ENCODE results near the gene HACD3.

HACD3 gene

DNA sequence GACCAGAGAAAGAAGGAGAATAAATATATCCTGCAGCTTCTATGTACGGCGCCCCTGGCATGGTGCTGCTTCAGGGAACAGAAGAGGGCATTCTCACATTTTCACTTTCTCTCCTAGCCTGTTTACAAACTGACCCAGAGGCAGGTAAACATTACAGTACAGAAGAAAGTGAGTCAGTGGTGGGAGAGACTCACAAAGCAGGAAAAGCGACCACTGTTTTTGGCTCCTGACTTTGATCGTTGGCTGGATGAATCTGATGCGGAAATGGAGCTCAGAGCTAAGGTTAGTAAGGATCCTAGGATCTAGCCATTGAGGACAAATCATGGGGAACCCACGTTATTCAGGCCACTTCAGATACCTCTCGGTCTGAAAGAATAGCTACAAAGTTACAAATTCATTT, 26.4 kb downstream of the HACD3 start:
- Histone ChIP-seq H3K4me3 (ENCODE audit: control insufficient read depth in 1 of 7, extremely low read depth in 1 of 7, insufficient read depth in 4 of 7, low read depth in 2 of 7, low read length in 6 of 7) (no peak overlapping the region), H3K27ac (ENCODE audit: insufficient read depth in 1 of 2, low read depth in 1 of 2, low read length in 2 of 2, poor library complexity in 1 of 2, severe bottlenecking in 2 of 2) (no peak overlapping the region), H3K27me3 (replicated peaks in 2 of 5; ENCODE audit: control insufficient read depth in 4 of 5, insufficient read depth in 5 of 5, low read length in 4 of 5) (no peaks in the 10 kb centered on the region), H3K4me1 (ENCODE audit: control extremely low read depth in 1 of 4, control insufficient read depth in 4 of 4, insufficient read depth in 4 of 4, low read length in 3 of 4) (no peaks in the 10 kb centered on the region), H3K36me3 (ENCODE audit: control insufficient read depth in 4 of 4, insufficient read depth in 4 of 4, low read length in 3 of 4) (peaks cover 12 to 68% (median 34%) of the 10 kb centered on the region in 4 experiments), H3K9me3 (ENCODE audit: control extremely low read depth in 1 of 5, control insufficient read depth in 4 of 5, insufficient read depth in 2 of 5, low read depth in 1 of 5, low read length in 4 of 5) (no peaks in the 10 kb centered on the region)
- DNase-seq = no peak
- WGBS (ENCODE audit: insufficient coverage) = 92% methylated on average over 5 of the region's 7 CpGs
- POLR2A ChIA-PET = no interaction called here
- CTCF ChIA-PET = interaction anchor here (0.6 kb wide), 1 partner anchor 136 kb away, joined by 3 read pairs; no protein-coding TSS in a partner anchor

DNA sequence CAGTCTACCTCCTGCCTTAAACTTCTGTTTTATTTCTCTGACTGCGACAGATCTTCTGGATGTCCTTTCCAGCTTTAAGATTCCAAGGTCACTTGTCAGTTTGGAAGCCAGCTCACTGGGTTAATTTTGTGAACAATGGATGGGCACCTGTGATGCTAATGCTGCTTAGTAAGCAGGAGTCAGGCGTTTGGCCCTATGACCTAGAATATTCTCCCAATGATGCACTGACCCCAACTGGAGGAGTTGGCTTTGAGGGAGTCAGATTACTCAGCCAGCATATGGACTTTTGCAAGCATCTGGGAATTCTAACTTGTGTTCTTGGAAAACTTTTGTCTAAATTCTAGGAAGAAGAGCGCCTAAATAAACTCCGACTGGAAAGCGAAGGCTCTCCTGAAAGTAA, 28.1 kb downstream of the HACD3 start:
- Histone ChIP-seq H3K4me3 (ENCODE audit: control insufficient read depth in 1 of 7, extremely low read depth in 1 of 7, insufficient read depth in 4 of 7, low read depth in 2 of 7, low read length in 6 of 7) (no peak overlapping the region), H3K36me3 (ENCODE audit: control insufficient read depth in 4 of 4, insufficient read depth in 4 of 4, low read length in 3 of 4) (peaks cover 14 to 81% (median 44%) of the 10 kb centered on the region in 4 experiments), H3K9me3 (ENCODE audit: control extremely low read depth in 1 of 5, control insufficient read depth in 4 of 5, insufficient read depth in 2 of 5, low read depth in 1 of 5, low read length in 4 of 5) (no peaks in the 10 kb centered on the region), H3K27ac (ENCODE audit: insufficient read depth in 1 of 2, low read depth in 1 of 2, low read length in 2 of 2, poor library complexity in 1 of 2, severe bottlenecking in 2 of 2) (no peak overlapping the region), H3K4me1 (ENCODE audit: control extremely low read depth in 1 of 4, control insufficient read depth in 4 of 4, insufficient read depth in 4 of 4, low read length in 3 of 4) (no peaks in the 10 kb centered on the region), H3K27me3 (replicated peaks in 2 of 5; ENCODE audit: control insufficient read depth in 4 of 5, insufficient read depth in 5 of 5, low read length in 4 of 5) (no peaks in the 10 kb centered on the region)
- DNase-seq = no peak
- ChIA-PET CTCF (interaction anchor here (1.1 to 1.3 kb wide), 2 partner anchors 10 to 18 kb away, joined by 3 read pairs; no protein-coding TSS in a partner anchor), POLR2A (interaction anchor here (0.6 kb wide), 1 partner anchor 57 kb away, joined by 3 read pairs; no protein-coding TSS in a partner anchor)
- WGBS (ENCODE audit: insufficient coverage) = 100% methylated on average over 4 of the region's 5 CpGs

DNA sequence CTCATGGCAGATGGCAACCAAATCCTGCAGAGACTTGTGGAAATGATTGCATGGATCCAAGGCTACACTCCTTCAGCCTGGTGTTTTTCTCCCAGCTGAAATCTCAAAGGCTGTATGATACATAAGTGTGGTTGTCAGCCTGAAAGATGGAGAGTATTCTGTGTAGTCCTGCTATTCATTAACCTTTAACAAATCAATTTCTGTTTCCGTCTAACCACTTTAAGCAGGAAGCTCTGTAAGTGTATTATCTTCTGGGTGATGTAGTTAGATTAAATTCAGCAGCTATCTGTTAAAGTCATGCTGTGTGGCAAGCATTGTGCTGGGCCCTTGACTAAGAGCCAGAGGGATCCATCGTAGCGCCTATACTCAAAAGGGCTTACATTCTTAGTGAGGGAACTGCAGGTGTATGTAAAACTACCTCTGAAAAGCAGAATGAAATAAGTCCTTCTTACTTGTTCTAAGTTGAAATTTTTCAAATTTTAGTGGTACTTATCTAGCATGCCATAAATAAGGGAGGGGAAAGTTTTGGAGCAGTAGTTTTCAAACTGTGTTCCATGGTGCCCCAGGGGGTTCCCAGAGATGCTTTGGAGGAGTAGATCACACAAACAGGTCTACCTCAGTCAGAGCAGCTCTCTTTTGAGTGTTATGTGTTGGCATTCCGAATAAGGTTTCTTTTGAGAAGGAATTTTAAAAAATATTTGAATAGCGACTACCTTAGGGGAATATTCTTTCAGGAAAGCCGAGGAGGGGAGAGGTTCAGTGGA, 28.9 kb downstream of the HACD3 start:
- no peaks in the 10 kb centered on the region for H3K4me1 ChIP-seq (ENCODE audit: control extremely low read depth in 1 of 4, control insufficient read depth in 4 of 4, insufficient read depth in 4 of 4, low read length in 3 of 4)
- no peak overlapping the region for H3K27ac ChIP-seq (ENCODE audit: insufficient read depth in 1 of 2, low read depth in 1 of 2, low read length in 2 of 2, poor library complexity in 1 of 2, severe bottlenecking in 2 of 2)
- peaks cover 16 to 80% (median 47%) of the 10 kb centered on the region in 4 experiments for H3K36me3 ChIP-seq (ENCODE audit: control insufficient read depth in 4 of 4, insufficient read depth in 4 of 4, low read length in 3 of 4)
- DNase-seq = no peak
- no peaks in the 10 kb centered on the region for H3K9me3 ChIP-seq (ENCODE audit: control extremely low read depth in 1 of 5, control insufficient read depth in 4 of 5, insufficient read depth in 2 of 5, low read depth in 1 of 5, low read length in 4 of 5)
- H3K4me3 ChIP-seq (ENCODE audit: control insufficient read depth in 1 of 7, extremely low read depth in 1 of 7, insufficient read depth in 4 of 7, low read depth in 2 of 7, low read length in 6 of 7) = no peak overlapping the region
- WGBS (ENCODE audit: insufficient coverage) = 100% methylated on average over 2 of the region's 6 CpGs
- ChIA-PET POLR2A (interaction anchor here (0.6 kb wide), 1 partner anchor 846 kb away, joined by 3 read pairs; no protein-coding TSS in a partner anchor), CTCF (interaction anchor here (1.3 kb wide), 1 partner anchor 17 kb away, joined by 3 read pairs; no protein-coding TSS in a partner anchor)
- H3K27me3 ChIP-seq (replicated peaks in 2 of 5; ENCODE audit: control insufficient read depth in 4 of 5, insufficient read depth in 5 of 5, low read length in 4 of 5) = no peaks in the 10 kb centered on the region

DNA sequence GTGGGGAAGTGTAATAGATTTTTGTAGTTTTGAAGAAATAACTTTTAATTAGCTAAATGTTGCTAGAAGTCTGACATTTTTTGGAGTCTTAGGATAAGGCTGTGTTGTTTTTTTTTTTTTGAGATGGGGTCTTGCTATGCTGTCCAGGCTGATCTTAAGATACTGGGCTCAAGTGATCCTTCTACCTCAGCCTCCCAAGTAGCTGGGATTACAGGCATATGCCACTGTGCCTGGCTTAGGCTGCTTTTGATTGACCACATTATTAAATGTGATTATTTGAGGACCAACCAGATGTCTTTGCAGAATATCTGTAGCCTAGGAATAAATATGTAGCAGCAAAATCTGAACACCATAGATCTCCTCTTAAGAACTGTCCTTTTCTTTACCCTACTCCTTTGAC, 29.7 kb downstream of the HACD3 start:
- CTCF ChIA-PET = no interaction called here
- no peak overlapping the region for H3K27ac ChIP-seq (ENCODE audit: insufficient read depth in 1 of 2, low read depth in 1 of 2, low read length in 2 of 2, poor library complexity in 1 of 2, severe bottlenecking in 2 of 2)
- peaks cover 24 to 76% (median 50%) of the 10 kb centered on the region in 4 experiments for H3K36me3 ChIP-seq (ENCODE audit: control insufficient read depth in 4 of 4, insufficient read depth in 4 of 4, low read length in 3 of 4)
- peaks cover 0 to 5% (median 0%) of the 10 kb centered on the region in 5 experiments for H3K9me3 ChIP-seq (ENCODE audit: control extremely low read depth in 1 of 5, control insufficient read depth in 4 of 5, insufficient read depth in 2 of 5, low read depth in 1 of 5, low read length in 4 of 5)
- no peaks in the 10 kb centered on the region for H3K4me1 ChIP-seq (ENCODE audit: control extremely low read depth in 1 of 4, control insufficient read depth in 4 of 4, insufficient read depth in 4 of 4, low read length in 3 of 4)
- POLR2A ChIA-PET = interaction anchor here (0.6 kb wide), 1 partner anchor 845 kb away, joined by 3 read pairs; no protein-coding TSS in a partner anchor
- H3K27me3 ChIP-seq (replicated peaks in 2 of 5; ENCODE audit: control insufficient read depth in 4 of 5, insufficient read depth in 5 of 5, low read length in 4 of 5) = no peaks in the 10 kb centered on the region
- no peak overlapping the region for H3K4me3 ChIP-seq (ENCODE audit: control insufficient read depth in 1 of 7, extremely low read depth in 1 of 7, insufficient read depth in 4 of 7, low read depth in 2 of 7, low read length in 6 of 7)
- DNase-seq = no peak

DNA sequence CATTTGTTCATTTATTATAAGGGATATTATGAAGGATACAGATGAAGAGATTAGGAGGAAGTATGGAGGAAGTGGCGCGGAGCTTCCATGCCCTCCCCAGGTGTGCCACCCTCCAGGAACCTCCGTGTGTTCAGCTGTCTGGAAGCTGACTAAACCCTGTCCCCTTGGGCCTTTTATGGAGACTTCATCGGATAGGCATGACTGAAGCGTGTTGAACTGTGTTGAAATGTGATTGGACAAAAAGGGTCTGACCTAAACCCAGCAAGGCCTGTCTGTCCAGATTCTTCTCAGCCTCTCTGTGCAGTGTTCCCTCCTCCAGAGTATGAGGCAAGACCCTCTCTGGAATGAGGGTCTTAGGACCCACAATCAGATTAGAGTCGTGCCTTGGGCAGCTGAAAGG, 31.7 kb downstream of the HACD3 start:
- CTCF ChIA-PET = no interaction called here
- 90% methylated on average over 3 of the region's 6 CpGs for WGBS (ENCODE audit: insufficient coverage)
- H3K27ac ChIP-seq (ENCODE audit: insufficient read depth in 1 of 2, low read depth in 1 of 2, low read length in 2 of 2, poor library complexity in 1 of 2, severe bottlenecking in 2 of 2) = no peak overlapping the region
- DNase-seq = no peak
- H3K27me3 ChIP-seq (replicated peaks in 2 of 5; ENCODE audit: control insufficient read depth in 4 of 5, insufficient read depth in 5 of 5, low read length in 4 of 5) = no peaks in the 10 kb centered on the region
- H3K4me3 ChIP-seq (ENCODE audit: control insufficient read depth in 1 of 7, extremely low read depth in 1 of 7, insufficient read depth in 4 of 7, low read depth in 2 of 7, low read length in 6 of 7) = no peak overlapping the region
- peaks cover 0 to 19% (median 9%) of the 10 kb centered on the region in 5 experiments for H3K9me3 ChIP-seq (ENCODE audit: control extremely low read depth in 1 of 5, control insufficient read depth in 4 of 5, insufficient read depth in 2 of 5, low read depth in 1 of 5, low read length in 4 of 5)
- POLR2A ChIA-PET = no interaction called here
- peaks cover 30 to 74% (median 53%) of the 10 kb centered on the region in 4 experiments for H3K36me3 ChIP-seq (ENCODE audit: control insufficient read depth in 4 of 4, insufficient read depth in 4 of 4, low read length in 3 of 4)
- H3K4me1 ChIP-seq (ENCODE audit: control extremely low read depth in 1 of 4, control insufficient read depth in 4 of 4, insufficient read depth in 4 of 4, low read length in 3 of 4) = no peaks in the 10 kb centered on the region

DNA sequence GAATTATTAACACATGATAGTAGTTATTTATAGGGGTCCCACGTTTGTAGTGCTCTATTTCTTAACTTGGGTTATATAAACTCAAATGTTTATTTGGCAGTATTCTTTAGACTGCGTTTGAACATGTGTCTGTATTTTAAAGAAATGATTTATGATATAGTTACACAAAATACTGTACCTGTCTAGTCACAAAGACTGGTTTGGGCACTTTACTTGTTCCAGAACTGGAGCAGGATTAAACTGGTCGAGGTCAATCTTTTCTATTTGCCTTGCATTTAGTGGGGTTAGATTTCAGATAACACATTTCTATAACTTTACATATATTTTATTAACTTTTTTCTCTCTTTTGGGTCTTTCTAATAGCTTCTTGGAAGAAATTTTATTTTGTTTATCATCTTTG, 39.5 kb downstream of the HACD3 start:
- Histone ChIP-seq H3K4me3 (ENCODE audit: control insufficient read depth in 1 of 7, extremely low read depth in 1 of 7, insufficient read depth in 4 of 7, low read depth in 2 of 7, low read length in 6 of 7) (no peak overlapping the region), H3K4me1 (ENCODE audit: control extremely low read depth in 1 of 4, control insufficient read depth in 4 of 4, insufficient read depth in 4 of 4, low read length in 3 of 4) (peaks cover 0 to 4% (median 1%) of the 10 kb centered on the region in 4 experiments), H3K36me3 (ENCODE audit: control insufficient read depth in 4 of 4, insufficient read depth in 4 of 4, low read length in 3 of 4) (peaks cover 20 to 75% (median 48%) of the 10 kb centered on the region in 4 experiments), H3K27me3 (replicated peaks in 2 of 5; ENCODE audit: control insufficient read depth in 4 of 5, insufficient read depth in 5 of 5, low read length in 4 of 5) (no peaks in the 10 kb centered on the region), H3K27ac (ENCODE audit: insufficient read depth in 1 of 2, low read depth in 1 of 2, low read length in 2 of 2, poor library complexity in 1 of 2, severe bottlenecking in 2 of 2) (peak overlapping the region in 1 of 2 experiments; percentile 2), H3K9me3 (ENCODE audit: control extremely low read depth in 1 of 5, control insufficient read depth in 4 of 5, insufficient read depth in 2 of 5, low read depth in 1 of 5, low read length in 4 of 5) (peaks cover 0 to 16% (median 11%) of the 10 kb centered on the region in 5 experiments)
- no peak for DNase-seq
- CTCF ChIA-PET = no interaction called here
- WGBS (ENCODE audit: insufficient coverage) = no CpG with 5 or more reads among the region's 3 CpGs
- POLR2A ChIA-PET = no interaction called here

DNA sequence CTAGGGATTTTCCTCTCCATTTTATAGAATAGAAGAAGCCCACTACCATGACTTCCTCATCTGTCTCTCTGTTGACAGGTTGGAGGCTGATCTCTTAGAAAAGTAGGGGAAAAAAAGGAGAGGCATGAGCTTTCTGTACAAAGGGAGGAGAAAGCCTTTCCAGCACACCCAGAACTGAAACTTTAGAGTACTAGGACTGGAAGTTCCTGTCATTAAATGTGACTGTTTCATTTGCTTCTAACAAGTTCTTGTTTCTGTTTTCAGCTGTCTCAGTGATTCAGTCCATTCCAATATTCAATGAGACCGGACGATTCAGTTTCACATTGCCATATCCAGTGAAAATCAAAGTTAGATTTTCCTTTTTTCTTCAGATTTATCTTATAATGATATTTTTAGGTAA, 41.7 kb downstream of the HACD3 start:
- Histone ChIP-seq H3K36me3 (ENCODE audit: control insufficient read depth in 4 of 4, insufficient read depth in 4 of 4, low read length in 3 of 4) (peaks cover 12 to 59% (median 40%) of the 10 kb centered on the region in 4 experiments), H3K27me3 (replicated peaks in 2 of 5; ENCODE audit: control insufficient read depth in 4 of 5, insufficient read depth in 5 of 5, low read length in 4 of 5) (no peaks in the 10 kb centered on the region), H3K4me1 (ENCODE audit: control extremely low read depth in 1 of 4, control insufficient read depth in 4 of 4, insufficient read depth in 4 of 4, low read length in 3 of 4) (peaks cover 0 to 4% (median 1%) of the 10 kb centered on the region in 4 experiments), H3K4me3 (ENCODE audit: control insufficient read depth in 1 of 7, extremely low read depth in 1 of 7, insufficient read depth in 4 of 7, low read depth in 2 of 7, low read length in 6 of 7) (no peak overlapping the region), H3K9me3 (ENCODE audit: control extremely low read depth in 1 of 5, control insufficient read depth in 4 of 5, insufficient read depth in 2 of 5, low read depth in 1 of 5, low read length in 4 of 5) (peaks cover 0 to 2% (median 0%) of the 10 kb centered on the region in 5 experiments), H3K27ac (ENCODE audit: insufficient read depth in 1 of 2, low read depth in 1 of 2, low read length in 2 of 2, poor library complexity in 1 of 2, severe bottlenecking in 2 of 2) (no peak overlapping the region)
- CTCF ChIA-PET = no interaction called here
- DNase-seq = no peak
- no CpG with 5 or more reads among the region's 2 CpGs for WGBS (ENCODE audit: insufficient coverage)
- POLR2A ChIA-PET = no interaction called here
